OCI-LY1 (cell line): ENCODE measurements around the gene FMN1.

Experiments used
- CTCF ChIP-seq: fragments of 200-600 bp; sonication (generic), shearing (Covaris generic); IDR thresholded peaks from 2 replicates; pipeline ENCODE4 v1.5.1; 2017; ENCODE audit warnings: mild to moderate bottlenecking, antibody characterized with exemption, low read length, moderate library complexity, mixed read lengths
- EZH2 ChIP-seq: fragments of 200-600 bp; sonication (generic), shearing (Covaris generic); IDR thresholded peaks from 2 replicates; pipeline ENCODE4 v1.8.0; 2017; ENCODE audit warnings: borderline replicate concordance, mixed run types, mild to moderate bottlenecking, antibody characterized with exemption, low read length, moderate library complexity, mixed read lengths

- no peak for TF ChIP-seq CTCF
- TF ChIP-seq EZH2, result no peak
These were observed 375.6 kb downstream of the FMN1 start for GRCh38 chr15:32818758-32819447.
